NCI-H82 (cell line): ENCODE measurements around the gene CYTIP.
"Not testable (repeated sequence)": the region's sequence is repeated elsewhere in the genome, so short reads cannot be mapped to it uniquely, and the experiment has no call there.

Source experiments
- DNase-seq: peaks from one replicate; lab custom pipeline; 2025; lab: John Stamatoyannopoulos, UW

CYTIP gene

GRCh38 chr2:157368508-157368907 lies 75.4 kb downstream of the CYTIP start:
- not testable (repeated sequence) for DNase-seq

GRCh38 chr2:157367704-157368103 lies 76.2 kb downstream of the CYTIP start:
- DNase-seq: no peak
